ENCODE data around the gene CHST12.

- TF ChIP-seq GATA2 (IDR thresholded peaks at IDR 0.05; ENCODE audit: low read depth, low read length) (no peak), GATA3 (IDR thresholded peaks at IDR 0.05; ENCODE audit: low read depth, low read length) (no peak)
Observed at GRCh38 chr7:2476776-2477446, 73.5 kb downstream of the CHST12 start.

All from SH-SY5Y (cell line).